GM12892 (cell line): ENCODE results near the gene ATOH8.

ENCODE experiments used
- DNase-seq: peaks from one replicate; pipeline ENCODE4 v3.0.0; 2011; ENCODE audit not compliant: insufficient read length
- FAIRE-seq: peaks from 2 replicates; lab custom pipeline; 2011; peaks lifted over from hg19 to GRCh38; lab: Jason Lieb, UNC
- POLR2A ChIP-seq: IDR thresholded peaks from 2 replicates; pipeline ENCODE4 v1.6.1; 2011; ENCODE audit warnings: low read depth, low read length, control low read depth
- POLR2AphosphoS5 ChIP-seq: IDR thresholded peaks from 2 replicates; pipeline ENCODE4 v1.6.1; 2011; ENCODE audit warnings: low read depth, low read length, control low read depth
- TAF1 ChIP-seq: IDR thresholded peaks from 2 replicates; pipeline ENCODE4 v1.6.1; 2011; ENCODE audit warnings: low read depth, mild to moderate bottlenecking, control low read depth, low read length, borderline replicate concordance

ATOH8 gene

DNA sequence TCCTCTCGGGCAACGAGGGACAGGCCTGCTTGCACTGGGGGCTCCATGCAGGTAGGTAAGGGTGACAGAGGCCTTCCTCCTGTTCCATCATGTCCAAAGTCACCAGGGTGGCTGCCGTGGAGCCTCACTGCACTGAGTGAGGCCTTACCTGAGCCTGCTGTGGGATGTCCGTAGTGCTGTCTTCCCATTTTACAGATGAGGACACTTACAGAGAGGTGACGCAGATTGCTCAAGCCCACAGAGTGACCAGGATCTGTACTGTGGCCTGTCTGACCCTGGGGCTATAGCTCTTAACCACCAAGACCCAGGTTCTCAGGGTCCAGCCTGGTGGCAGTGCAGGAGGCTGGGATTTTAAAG lies 5.4 kb downstream of the ATOH8 start:
- FAIRE-seq = no peak
- DNase-seq = no peak
- no peak for TF ChIP-seq TAF1
- no peak for TF ChIP-seq POLR2A
- TF ChIP-seq POLR2AphosphoS5 = no peak

DNA sequence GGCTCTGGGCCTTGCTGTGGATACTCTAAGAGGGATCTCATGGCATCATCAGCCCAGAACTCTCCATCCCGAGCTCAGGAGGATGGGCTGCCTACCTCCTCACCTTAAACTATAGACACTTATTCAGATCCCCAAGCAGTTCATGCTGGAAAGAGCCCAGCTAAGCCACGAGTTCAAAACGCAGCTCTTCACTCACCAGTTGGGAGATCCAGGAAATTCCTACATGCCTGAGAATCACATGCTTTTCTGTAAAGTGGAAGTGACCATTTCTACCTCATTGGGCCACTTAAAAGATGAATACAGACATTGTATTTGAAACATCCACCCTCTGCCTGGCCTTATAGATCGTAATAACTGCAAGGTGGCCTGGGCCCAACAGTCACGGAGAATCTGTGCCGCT lies 6.6 kb downstream of the ATOH8 start:
- no peak for FAIRE-seq
- DNase-seq = no peak
- TF ChIP-seq TAF1 (no peak), POLR2AphosphoS5 (no peak), POLR2A (no peak)

DNA sequence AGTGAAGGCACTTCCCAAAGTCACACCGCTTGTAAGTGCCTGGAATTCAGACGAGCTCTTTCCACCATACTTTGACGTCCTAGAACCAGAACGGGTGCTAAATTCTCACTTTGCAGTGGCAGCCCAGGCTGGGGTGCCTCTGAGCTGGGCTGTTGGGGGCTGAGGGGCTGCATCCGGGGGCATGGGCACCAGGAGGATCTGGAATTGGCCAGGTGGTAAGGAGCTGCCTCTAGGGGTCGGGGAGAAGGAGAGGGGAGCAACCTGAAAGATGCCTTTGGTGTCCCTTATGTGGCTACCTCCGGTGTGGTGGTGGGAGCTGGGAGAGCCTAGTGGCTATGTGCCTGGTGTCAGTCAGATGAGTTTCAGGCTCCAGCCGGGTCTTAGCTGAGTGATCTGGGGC lies 7.1 kb downstream of the ATOH8 start:
- TF ChIP-seq POLR2A = no peak
- TF ChIP-seq POLR2AphosphoS5 = no peak
- TF ChIP-seq TAF1 = no peak
- FAIRE-seq (no peak), DNase-seq (no peak)

DNA sequence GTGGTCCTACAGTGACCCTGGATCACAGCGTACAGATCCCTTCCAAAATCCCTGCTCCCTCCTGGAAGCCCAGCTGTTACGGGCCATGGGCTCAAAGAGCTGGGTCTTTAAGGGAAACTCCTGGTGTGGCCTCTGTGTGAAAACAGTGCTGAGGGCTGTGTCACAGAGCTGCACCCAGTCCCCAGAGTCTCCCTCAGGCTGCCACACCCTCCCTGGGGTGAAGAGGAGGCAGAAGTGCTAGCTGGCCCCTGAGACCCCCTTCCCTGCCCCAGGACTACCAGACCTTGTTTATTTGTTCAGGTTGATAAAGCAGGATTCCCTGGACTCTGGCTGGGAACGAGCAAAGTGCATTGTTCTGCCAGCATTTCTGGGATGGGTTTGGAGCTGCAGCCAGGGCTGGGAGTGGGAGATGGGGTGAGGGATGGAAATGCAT lies 7.7 kb downstream of the ATOH8 start:
- DNase-seq (no peak), FAIRE-seq (no peak)
- no peak for TF ChIP-seq POLR2A
- no peak for TF ChIP-seq TAF1
- no peak for TF ChIP-seq POLR2AphosphoS5

DNA sequence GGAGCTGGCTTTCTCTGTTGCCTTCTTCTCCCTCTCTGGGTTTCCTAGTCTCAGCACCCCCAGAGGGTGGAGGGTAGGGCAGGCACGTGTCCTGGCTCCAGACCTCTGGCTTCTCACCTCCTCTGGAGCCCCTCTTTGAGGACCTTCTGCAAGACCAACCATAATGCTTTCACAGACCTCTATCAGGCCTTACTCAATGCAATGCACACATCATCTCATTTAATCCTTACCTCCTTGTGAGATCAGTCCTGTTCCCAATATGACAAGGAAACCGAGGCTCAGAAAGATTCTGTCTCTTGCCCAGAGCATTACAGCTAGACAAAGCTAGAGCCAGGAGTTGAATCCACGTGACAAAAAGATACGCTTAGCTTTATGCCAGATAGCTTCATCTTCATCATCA lies 8.2 kb downstream of the ATOH8 start:
- FAIRE-seq (no peak), DNase-seq (no peak)
- TF ChIP-seq POLR2AphosphoS5 = no peak
- no peak for TF ChIP-seq POLR2A
- no peak for TF ChIP-seq TAF1

DNA sequence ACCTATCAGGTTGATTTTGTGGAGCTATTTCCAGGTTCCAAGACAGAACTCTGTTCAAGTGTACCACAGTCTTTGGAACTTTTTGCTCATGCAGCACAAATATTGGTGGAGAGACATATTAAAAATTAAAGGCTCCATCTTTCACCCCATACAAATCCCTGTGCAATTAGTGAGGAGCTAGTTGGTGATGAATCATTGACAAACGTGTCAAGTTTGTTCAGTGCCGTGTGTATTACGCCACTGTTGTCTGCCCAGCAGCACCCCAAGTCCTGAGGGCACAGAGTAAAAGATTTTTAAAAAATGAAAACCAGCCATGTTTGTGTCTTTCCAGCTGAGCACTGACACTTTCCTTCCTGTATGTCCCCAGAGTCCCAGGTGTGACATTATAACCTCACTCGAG lies 9.3 kb downstream of the ATOH8 start:
- no peak for TF ChIP-seq POLR2AphosphoS5
- no peak for TF ChIP-seq POLR2A
- no peak for TF ChIP-seq TAF1
- no peak for FAIRE-seq
- DNase-seq = no peak

DNA sequence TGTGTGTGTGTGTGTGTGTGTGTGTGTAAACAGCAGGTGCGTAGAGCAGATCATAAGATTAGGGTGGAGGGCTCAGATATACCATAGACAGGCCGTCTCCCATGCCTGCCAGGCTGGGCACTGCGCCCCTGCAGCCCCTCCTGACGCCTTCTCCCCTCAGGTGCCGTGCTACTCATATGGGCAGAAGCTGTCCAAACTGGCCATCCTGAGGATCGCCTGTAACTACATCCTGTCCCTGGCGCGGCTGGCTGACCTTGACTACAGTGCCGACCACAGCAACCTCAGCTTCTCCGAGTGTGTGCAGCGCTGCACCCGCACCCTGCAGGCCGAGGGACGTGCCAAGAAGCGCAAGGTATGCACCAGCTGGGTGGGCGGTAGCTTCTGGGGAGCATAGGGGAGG lies 10.0 kb downstream of the ATOH8 start:
- TF ChIP-seq POLR2AphosphoS5 = no peak
- no peak for TF ChIP-seq TAF1
- TF ChIP-seq POLR2A = no peak
- FAIRE-seq = no peak
- no peak for DNase-seq

DNA sequence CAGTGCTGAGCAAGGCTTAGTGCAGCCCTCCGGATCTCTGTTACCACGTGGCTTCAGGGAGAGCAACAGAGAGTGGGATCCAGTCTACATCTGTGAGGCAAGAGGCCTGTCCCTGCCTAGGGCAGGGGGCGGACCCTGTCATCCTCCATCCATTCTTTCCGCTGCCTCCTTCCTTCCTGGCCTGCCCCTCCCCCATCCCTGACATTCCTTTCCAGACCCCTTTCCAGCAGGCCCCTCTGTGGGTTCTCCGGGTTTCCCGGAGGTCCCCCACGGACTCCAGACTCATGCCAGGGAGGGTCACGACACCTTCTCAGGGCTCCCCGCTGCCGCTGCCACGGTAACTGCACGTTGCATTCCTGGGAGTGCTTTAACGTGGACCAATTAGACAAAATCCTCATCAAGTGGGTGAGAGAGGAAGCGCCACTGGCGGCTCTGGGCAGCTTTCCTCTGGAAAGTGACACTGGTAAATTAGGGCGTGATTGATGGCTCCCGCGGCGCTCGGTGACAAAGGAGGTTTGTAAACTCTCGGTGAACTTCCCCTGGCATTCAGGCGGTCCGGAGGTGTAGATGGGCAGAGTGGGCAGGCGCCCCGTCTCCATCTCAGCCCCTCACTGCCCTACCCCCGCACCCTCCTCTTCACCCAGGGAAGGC lies 11.4 kb downstream of the ATOH8 start:
- no peak for FAIRE-seq
- no peak for TF ChIP-seq POLR2AphosphoS5
- no peak for TF ChIP-seq POLR2A
- no peak for TF ChIP-seq TAF1
- DNase-seq = no peak

DNA sequence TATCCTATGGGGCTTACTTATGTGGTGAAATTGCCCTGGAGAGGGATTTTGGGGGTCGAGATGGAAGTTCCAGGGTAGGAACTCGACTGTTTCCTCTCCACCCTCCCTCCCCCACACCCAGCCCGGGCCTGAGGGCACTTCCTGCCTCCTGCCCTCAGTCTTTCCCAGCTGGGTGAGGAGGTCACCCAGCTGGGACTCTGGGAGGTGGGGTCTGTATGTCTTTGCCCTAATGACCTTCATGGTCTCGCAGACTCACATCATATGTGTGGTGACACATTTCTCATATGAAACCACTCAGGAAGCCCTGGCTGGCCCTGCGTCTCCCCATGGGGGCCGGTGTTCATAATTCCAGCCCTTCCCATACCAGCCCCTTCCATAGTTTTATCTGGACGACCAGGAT lies 12.4 kb downstream of the ATOH8 start:
- no peak for DNase-seq
- no peak for FAIRE-seq
- TF ChIP-seq TAF1 (no peak), POLR2A (no peak), POLR2AphosphoS5 (no peak)

DNA sequence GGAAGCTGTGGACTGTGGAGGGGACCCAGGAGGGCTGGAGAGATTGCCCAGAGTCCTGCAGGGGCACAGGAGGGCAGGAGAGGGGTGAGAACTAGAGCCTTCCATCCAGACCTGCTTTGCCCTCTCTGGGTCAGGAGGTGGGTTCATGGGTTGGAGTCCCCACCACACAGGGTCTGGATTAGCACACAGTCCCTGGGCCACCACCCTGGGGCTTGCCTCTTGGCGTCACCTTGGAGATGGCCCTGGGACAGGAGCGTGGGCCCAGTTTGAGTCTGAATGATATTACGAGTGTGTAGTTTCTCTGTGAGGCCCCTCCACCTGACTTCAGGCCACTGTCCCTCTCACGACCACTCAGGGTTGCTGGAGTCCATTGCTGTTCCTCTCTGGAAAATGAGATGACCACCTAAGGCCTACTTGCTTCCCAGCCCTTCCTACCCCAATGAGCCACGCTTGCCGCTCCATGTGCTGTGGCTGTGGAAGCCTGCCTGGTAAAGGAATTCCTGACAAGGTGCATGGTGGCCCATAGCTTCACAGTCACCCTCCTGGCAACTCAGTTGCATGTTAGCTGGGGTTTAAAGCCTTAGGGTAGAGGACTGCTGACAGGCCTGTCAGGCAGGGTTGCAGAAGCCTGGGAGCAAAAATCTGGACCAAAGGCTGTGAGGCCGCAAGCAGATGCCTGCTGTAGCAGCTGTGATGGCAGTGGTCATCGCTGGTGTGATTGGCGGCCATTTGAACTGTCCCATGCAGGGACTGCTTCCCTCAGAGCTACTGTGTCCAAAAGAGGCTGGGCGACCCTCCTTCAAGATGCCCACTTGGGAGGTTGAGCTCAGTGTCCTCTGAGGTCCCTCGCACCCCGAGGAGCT lies 14.2 kb downstream of the ATOH8 start:
- DNase-seq = no peak
- TF ChIP-seq POLR2AphosphoS5 (no peak), POLR2A (no peak), TAF1 (no peak)
- FAIRE-seq = no peak

DNA sequence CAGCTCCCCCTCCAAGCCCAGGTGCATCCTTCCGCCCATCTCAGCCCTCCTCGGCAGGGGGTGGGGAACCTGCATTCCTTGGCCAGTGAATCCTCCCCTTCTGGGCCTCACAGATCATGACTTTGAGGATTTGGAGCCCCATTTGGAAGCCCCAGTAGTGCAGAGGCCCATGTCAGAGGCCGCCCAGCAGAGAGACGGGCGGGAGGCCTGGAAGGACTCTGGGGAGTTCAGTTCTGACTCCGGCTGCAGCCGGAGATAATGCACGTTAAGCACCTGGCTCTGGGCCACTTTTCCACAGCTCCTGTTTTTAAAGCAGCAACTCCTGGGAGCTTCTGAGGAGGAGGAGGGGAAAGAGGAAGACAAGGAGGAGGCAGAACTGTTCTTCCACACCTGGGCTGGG lies 14.9 kb downstream of the ATOH8 start:
- TF ChIP-seq POLR2A (no peak), TAF1 (no peak), POLR2AphosphoS5 (no peak)
- FAIRE-seq (no peak), DNase-seq (no peak)

DNA sequence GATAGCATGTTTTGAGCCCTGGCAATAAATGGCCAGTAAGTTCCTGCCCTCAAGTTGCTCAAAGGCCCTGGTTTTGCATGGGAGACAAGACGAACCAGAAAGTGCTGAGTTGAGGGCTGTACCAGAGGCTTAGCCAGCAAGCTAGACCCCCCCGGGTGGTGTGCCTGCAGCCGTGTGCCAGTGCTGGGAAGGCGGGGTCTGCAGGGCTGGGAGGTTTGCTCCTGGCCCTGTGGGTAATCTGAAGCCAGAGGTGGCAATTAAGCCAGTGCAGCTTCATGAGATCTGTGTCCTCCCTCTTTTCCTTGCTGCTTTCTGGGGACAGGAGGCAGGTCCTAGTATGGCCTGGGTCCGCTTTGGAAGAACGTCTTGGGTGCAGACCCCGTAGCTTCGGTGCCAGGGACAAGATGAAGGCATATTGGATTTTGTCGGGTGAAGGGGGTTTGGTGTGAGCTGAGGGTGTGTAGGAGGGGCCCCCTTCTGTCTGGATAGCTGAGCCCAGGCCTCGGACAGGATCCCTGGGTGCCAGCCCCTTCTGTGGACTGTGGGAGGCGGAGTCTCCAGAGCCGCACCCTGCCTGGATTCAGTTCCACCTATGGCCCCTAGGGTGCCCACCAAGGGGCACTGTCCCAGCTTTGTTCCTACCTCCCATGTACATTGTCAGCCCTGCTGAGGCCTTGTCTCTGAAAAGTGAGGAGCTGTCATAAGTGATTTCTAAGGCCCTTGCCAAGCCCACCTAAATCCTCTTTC lies 15.6 kb downstream of the ATOH8 start:
- TF ChIP-seq POLR2A (no peak), POLR2AphosphoS5 (no peak), TAF1 (no peak)
- DNase-seq (peak; percentile 56), FAIRE-seq (no peak)

DNA sequence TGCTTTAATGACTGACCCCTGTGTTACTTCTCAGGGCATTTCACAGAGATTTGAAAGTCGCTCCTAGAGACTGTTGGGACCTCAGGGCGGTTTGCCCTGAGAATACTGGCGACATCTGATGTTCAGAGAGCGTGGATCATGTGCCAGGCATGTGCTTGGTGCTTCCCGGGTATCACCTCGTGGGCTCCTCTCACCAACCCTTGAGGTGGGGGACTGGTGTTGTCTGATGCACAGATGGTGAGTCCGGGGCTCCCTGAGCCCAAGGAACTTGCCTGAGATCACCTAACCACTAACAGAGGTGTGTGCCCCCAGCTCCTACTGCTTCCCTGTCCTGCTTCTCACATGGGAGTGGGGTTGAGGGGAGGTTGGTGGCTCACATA lies 16.2 kb downstream of the ATOH8 start:
- FAIRE-seq (no peak), DNase-seq (no peak)
- TF ChIP-seq POLR2AphosphoS5 (no peak), POLR2A (no peak), TAF1 (no peak)
